HG03469 (cell line): Measurements from ENCODE around the gene CSNK2B.

Experiments
- ATAC-seq: cut with Tn5 transposase; IDR thresholded peaks from one replicate; pipeline ENCODE4 v1.9.1; 2021; ENCODE audit warnings: mild to moderate bottlenecking, moderate library complexity, moderate number of reproducible peaks; ENCODE audit not compliant: unreplicated experiment

Gene CSNK2B

GRCh38 chr6:31710523-31711219 lies 44.8 kb downstream of the CSNK2B start:
- ATAC-seq: no peak

- ATAC-seq: no peak
Observed at GRCh38 chr6:31711233-31711632, 45.4 kb downstream of the CSNK2B start.

GRCh38 chr6:31712296-31712695 lies 46.4 kb downstream of the CSNK2B start:
- ATAC-seq: no peak

GRCh38 chr6:31713465-31713864 lies 47.6 kb downstream of the CSNK2B start:
- no peak for ATAC-seq

GRCh38 chr6:31713991-31714684 lies 48.3 kb downstream of the CSNK2B start:
- no peak for ATAC-seq

GRCh38 chr6:31715022-31715958 lies 49.4 kb downstream of the CSNK2B start, which contains the start of gene LY6G6D:
TSS of gene LY6G6D (plus strand) at chr6:31715348. CDS start at chr6:31715356, 8 bp downstream.
- ATAC-seq: no peak

- no peak for ATAC-seq
Observed at GRCh38 chr6:31717499-31718222, 51.8 kb downstream of the CSNK2B start.

GRCh38 chr6:31718265-31718664 lies 52.4 kb downstream of the CSNK2B start:
- no peak for ATAC-seq

- no peak for ATAC-seq
Observed at GRCh38 chr6:31719001-31719400, 53.1 kb downstream of the CSNK2B start.
